GM12801 (cell line): ENCODE measurements around the gene UROC1.

Experiments
- CTCF ChIP-seq: IDR thresholded peaks from one replicate; pipeline ENCODE4 v1.5.1; 2011; ENCODE audit warnings: control low read depth; ENCODE audit not compliant: insufficient read length; ENCODE audit errors: extremely low read depth

UROC1 gene

GRCh38 chr3:126435456-126436315 lies 81.9 kb downstream of the UROC1 start:
- no peak for TF ChIP-seq CTCF

- TF ChIP-seq CTCF: no peak
Measured at GRCh38 chr3:126434931-126435411, 82.6 kb downstream of the UROC1 start.

GRCh38 chr3:126434264-126434590 lies 83.3 kb downstream of the UROC1 start:
- TF ChIP-seq CTCF: no peak

GRCh38 chr3:126433496-126434263 lies 83.9 kb downstream of the UROC1 start:
- TF ChIP-seq CTCF: no peak

- TF ChIP-seq CTCF: no peak
Measured at GRCh38 chr3:126433105-126433430, 84.5 kb downstream of the UROC1 start.

- TF ChIP-seq CTCF: no peak
Measured at GRCh38 chr3:126432361-126433104, 85.0 kb downstream of the UROC1 start.
